Fibroblast of the aortic adventitia (primary cell): ENCODE measurements around the gene CAMSAP1. TPM values are rescaled to one million over a fixed set of nuclear protein-coding genes. Genes with fewer than 3 reads are reported as not detected.

Source experiments
- DNase-seq: peaks from one replicate; pipeline ENCODE4 v3.0.0-alpha.2; 2010; ENCODE audit warnings: low read depth
- H3K4me3 ChIP-seq: 2 replicates; pipeline ENCODE4 v1.5.1; 2011; ENCODE audit warnings: low read depth, mild to moderate bottlenecking, control low read depth, low read length, moderate library complexity
- total RNA-seq: library from RNA; depleted of rRNA; stranded (reverse); fragments of >200 nt; gene quantifications from 2 replicates; pipeline ENCODE4 v1.2.3, GENCODE V29; 2012; ENCODE audit warnings: low replicate concordance
- TF ChIP-seq, protein P1 (sequence below): IDR thresholded peaks from 2 replicates; pipeline ENCODE4 v1.5.1; 2011; ENCODE audit warnings: mild to moderate bottlenecking, low read length, control low read depth, inconsistent platforms; ENCODE audit not compliant: insufficient read depth

The CAMSAP1 gene
- total RNA-seq, 1 donor = 15.7 TPM

DNA sequence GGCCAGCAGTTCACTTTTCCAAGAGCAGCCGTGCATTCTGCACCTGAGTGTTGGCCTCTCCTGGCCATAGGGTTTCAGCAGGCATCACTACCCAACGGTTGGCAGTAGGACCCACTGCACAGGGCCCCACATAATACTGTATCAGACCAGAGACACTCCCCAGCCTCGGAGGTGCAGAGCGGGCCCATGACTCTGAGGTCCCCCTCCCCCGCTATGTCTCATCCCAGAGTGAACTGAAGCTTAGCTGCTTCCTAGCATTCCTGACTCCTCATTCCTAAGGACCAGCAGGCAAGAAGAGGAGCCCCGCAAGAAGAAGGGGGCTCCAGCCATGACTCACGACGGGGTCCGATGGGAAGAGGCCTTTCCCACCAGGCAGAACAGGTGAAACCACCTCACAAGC lies 67.2 kb downstream of the CAMSAP1 start:
- no peak for DNase-seq
- TF ChIP-seq, protein P1, sequence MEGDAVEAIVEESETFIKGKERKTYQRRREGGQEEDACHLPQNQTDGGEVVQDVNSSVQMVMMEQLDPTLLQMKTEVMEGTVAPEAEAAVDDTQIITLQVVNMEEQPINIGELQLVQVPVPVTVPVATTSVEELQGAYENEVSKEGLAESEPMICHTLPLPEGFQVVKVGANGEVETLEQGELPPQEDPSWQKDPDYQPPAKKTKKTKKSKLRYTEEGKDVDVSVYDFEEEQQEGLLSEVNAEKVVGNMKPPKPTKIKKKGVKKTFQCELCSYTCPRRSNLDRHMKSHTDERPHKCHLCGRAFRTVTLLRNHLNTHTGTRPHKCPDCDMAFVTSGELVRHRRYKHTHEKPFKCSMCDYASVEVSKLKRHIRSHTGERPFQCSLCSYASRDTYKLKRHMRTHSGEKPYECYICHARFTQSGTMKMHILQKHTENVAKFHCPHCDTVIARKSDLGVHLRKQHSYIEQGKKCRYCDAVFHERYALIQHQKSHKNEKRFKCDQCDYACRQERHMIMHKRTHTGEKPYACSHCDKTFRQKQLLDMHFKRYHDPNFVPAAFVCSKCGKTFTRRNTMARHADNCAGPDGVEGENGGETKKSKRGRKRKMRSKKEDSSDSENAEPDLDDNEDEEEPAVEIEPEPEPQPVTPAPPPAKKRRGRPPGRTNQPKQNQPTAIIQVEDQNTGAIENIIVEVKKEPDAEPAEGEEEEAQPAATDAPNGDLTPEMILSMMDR = no peak
- no peak overlapping the region for H3K4me3 ChIP-seq

DNA sequence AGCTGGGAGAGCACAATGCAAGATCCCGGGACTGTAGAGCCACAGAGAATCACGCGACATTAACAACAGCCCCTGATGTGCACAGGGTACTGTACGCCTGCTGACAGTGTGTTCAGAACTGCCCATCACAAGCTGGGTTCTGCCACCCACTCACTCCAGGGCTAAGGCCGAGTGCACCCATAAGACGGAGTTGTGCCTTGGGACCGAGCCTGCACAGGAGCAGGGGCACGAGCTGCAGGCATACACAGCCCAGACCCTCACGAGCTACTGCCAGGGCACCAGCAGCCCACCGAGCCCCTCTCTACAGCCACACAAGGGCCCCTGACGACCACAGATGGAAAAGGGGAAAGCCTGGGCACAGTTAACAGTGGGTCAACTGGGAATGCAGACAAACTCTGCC lies 67.8 kb downstream of the CAMSAP1 start:
- no peak for DNase-seq
- no peak overlapping the region for H3K4me3 ChIP-seq
- TF ChIP-seq, protein P1 = no peak

DNA sequence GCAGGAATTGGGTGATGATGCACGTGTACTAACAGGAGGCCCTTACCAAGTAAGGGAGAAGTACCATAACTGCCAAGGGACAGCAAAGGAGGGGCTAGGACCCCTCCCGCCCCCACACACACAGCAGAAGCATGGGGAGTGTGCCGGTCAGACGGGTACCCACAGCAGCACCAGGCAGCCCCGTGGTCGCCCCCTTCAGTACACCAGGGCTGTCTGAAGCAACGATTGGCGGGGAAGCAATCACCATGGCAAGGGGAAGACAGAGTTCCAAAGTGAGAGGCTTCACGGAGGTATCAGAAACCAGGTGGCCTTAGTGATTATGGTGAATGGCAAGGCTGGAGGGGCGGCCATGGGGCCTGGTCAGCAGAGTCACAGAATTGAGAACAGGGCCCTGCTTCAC lies 72.2 kb downstream of the CAMSAP1 start:
- TF ChIP-seq, protein P1 = no peak
- no peak overlapping the region for H3K4me3 ChIP-seq

DNA sequence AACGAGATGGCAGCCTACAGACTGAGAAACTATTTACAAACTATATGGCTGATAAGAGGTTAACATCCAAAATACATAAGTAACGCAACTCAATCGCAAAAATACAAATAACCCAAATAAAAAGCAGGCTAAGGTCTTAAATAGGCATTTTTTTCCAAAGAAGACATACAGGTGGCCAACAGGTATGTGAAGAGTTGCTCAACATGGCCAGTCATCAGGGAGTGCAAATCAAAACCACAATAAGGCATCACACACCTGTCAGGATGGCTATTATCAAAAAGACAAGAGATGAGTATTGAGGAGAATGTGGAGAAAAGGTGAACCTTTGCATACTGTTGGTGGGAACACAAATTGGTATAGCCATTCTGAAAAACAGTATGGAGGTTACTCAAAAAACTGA lies 73.5 kb downstream of the CAMSAP1 start:
- TF ChIP-seq, protein P1 = no peak
- no peak overlapping the region for H3K4me3 ChIP-seq
- no peak for DNase-seq

More for the DNA sequence above, 72.2 kb downstream of the CAMSAP1 start:
- DNase-seq = no peak

DNA sequence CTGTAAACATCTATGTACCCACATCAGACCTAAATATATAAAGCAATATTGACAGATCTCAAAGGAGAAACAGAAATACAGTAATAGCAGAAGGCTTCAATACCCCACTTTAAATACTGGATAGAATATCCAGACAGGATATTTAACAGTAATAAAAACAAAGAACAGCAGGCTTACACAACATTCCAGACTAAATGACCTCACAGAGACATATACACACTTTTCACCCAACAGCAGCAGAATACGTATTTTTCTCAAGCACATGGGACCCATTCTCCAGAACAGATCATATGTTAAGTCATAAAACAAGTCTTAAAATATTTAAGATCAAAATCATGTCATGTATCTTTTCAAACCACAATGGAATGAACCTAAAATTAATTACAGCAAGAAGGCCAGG lies 76.8 kb downstream of the CAMSAP1 start:
- TF ChIP-seq, protein P1 = no peak
- H3K4me3 ChIP-seq = no peak overlapping the region
- DNase-seq = no peak

DNA sequence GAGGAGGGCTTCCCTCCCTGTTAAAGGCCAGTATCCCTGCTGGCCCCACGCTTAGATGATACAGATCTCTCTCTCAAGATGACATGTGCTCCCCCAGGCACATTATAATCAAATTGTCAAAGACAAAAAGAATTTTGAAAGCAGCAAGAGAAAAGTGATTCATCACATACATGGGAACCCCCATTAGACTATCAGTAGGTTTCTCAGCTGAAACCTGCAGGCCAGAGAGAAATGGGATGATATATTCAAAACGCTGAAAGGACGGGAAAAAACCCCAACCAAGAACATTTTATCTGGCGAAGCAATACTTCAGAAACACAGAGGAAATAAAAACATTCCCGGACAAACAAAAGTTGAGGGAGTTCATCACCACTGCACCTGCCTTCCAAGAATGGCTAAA lies 78.7 kb downstream of the CAMSAP1 start:
- H3K4me3 ChIP-seq = no peak overlapping the region
- no peak for DNase-seq
- TF ChIP-seq, protein P1 = no peak

DNA sequence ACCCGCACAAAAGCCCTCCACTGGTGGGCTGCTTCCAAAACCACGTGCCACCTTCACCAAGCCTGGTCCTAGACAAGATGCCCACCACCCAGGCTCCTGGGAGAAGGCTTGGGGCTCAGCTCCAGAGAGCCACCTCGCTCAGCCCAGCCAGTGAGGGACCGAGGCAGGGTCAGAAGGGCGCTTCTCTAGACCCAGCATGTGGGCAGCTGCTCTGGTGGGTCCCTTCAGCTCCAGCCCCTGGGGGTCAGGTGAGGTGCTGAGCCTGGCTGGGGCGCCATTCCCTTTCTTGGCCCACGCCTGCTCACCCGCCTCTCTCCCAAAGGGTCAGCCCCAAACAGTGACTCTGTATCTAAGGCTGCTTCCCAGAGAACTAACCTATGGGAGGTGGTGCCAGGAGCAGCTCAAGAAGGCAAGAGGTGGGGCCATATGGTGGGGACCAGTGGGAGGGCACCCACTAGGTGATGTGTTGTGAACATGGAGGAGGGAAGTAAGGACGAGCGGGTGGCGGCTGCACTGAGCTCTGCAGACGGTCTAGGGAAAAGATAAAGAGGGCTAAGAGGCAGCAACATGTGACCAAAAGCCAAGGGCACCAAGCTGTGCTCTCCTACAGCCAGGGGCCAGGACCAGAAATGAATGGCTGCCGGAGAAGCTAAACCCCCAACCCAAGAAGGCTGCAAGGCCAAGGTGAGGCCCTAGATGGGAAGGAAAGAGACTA lies 79.3 kb downstream of the CAMSAP1 start:
- TF ChIP-seq, protein P1 = no peak
- no peak overlapping the region for H3K4me3 ChIP-seq
- DNase-seq = no peak
